H1 (cell line): ENCODE data around the gene COX7A1. TPM values are rescaled to one million over a fixed set of nuclear protein-coding genes. Genes with fewer than 3 reads are reported as not detected.

ENCODE experiments used
- CHD1 ChIP-seq: IDR thresholded peaks from 2 replicates; pipeline ENCODE4 v1.6.1; 2012; ENCODE audit warnings: low read depth, low read length, improper control_type of control experiment
- CTCF ChIP-seq, 3 experiments: IDR thresholded peaks; 1 replicate in 2 of 3; 2 replicates in 1 of 3; pipeline versions ENCODE4 v1.5.1 to v1.6.1; 2011; ENCODE audit warnings: low read length in 3 of 3, mild to moderate bottlenecking in 3 of 3, inconsistent platforms in 2 of 3, low read depth in 1 of 3, moderate library complexity in 1 of 3; ENCODE audit not compliant: insufficient read depth in 1 of 3; ENCODE audit errors: control extremely low read depth in 1 of 3
- KDM1A ChIP-seq: fragments of 200-600, 300-600 bp; sonication (generic); IDR thresholded peaks from 2 replicates; pipeline ENCODE4 v1.7.1; 2016; ENCODE audit warnings: mild to moderate bottlenecking, low read length, borderline replicate concordance
- POLR2A ChIP-seq, 2 experiments: IDR thresholded peaks; 1 replicate in 1 of 2; 2 replicates in 1 of 2; pipeline ENCODE4 v1.6.1; 2011; ENCODE audit warnings: low read depth in 2 of 2, low read length in 2 of 2, mild to moderate bottlenecking in 2 of 2; ENCODE audit errors: control extremely low read depth in 1 of 2
- RFX5 ChIP-seq: IDR thresholded peaks from 2 replicates; pipeline ENCODE4 v1.6.1; 2011; ENCODE audit warnings: low read depth, low read length, improper control_type of control experiment, borderline replicate concordance
- SIRT6 ChIP-seq: IDR thresholded peaks from one replicate; pipeline ENCODE4 v1.7.1; 2012; ENCODE audit warnings: low read length, inconsistent platforms
- SIX5 ChIP-seq: IDR thresholded peaks from 2 replicates; pipeline ENCODE4 v1.6.1; 2011; ENCODE audit warnings: mild to moderate bottlenecking, low read depth, low read length
- TCF12 ChIP-seq: IDR thresholded peaks from 2 replicates; pipeline ENCODE4 v1.6.1; 2011; ENCODE audit warnings: low read depth, mild to moderate bottlenecking, low read length
- TEAD4 ChIP-seq: IDR thresholded peaks from 2 replicates; pipeline ENCODE4 v1.6.1; 2012; ENCODE audit warnings: low read depth, low read length, inconsistent platforms, mixed read lengths
- polyA plus RNA-seq, 7 experiments: library from polyadenylated mRNA; depleted of rRNA in 3 of 7; stranded (reverse) in 5 of 7; unstranded in 2 of 7; fragments of >200 nt in 5 of 7; fragments of 200-250 nt in 2 of 7; gene quantifications; 1 replicate in 5 of 7; 2 replicates in 1 of 7; 4 replicates in 1 of 7; pipeline versions ENCODE4 v1.2.1 to v1.2.3, GENCODE V29; 2011 to 2013; ENCODE audit warnings: missing spikeins in 2 of 7, mixed read lengths in 2 of 7
- total RNA-seq: library from RNA; stranded (reverse); fragmentation: NEBNext Ultra II Directional; extraction: Animal tissue kit (Norgen Biotek cat#: 25700); gene quantifications from 2 replicates; pipeline ENCODE4 v1.2.1, GENCODE V29; 2021

Gene COX7A1
- total and polyA plus RNA-seq, 2 of the 8 experiments (the other 6 are each of a cell fraction or from before 2014, with no cell fraction given): 0.60 TPM

GRCh38 chr19:36140304-36141038, 11.8 kb downstream of the COX7A1 start (continued):
- no peak for TF ChIP-seq CTCF (IDR thresholded peaks at IDR 0.05; ENCODE audit: control extremely low read depth in 1 of 3, insufficient read depth in 1 of 3, low read depth in 1 of 3, low read length in 3 of 3)
- no peak for TF ChIP-seq TEAD4
- no peak for TF ChIP-seq SIRT6
- no peak for TF ChIP-seq CHD1
- TF ChIP-seq SIX5: no peak
- TF ChIP-seq TCF12: no peak
- no peak for TF ChIP-seq POLR2A (IDR thresholded peaks at IDR 0.05; ENCODE audit: control extremely low read depth in 1 of 2, low read depth in 2 of 2, low read length in 2 of 2)
- no peak for TF ChIP-seq KDM1A
- TF ChIP-seq RFX5: no peak
